WERI-Rb-1 (cell line): ENCODE measurements around the gene ULK4.

ENCODE experiments used
- DNase-seq: peaks from one replicate; pipeline ENCODE4 v3.0.0-alpha.2; 2020
- H3K27ac ChIP-seq: fragments of 250-450 bp; sonication (Bioruptor Pico); 2 replicates; pipeline ENCODE4 v1.5.1; 2020; ENCODE audit warnings: mild to moderate bottlenecking, moderate library complexity
- H3K27me3 ChIP-seq: fragments of 250-450 bp; sonication (Bioruptor Pico); 2 replicates; pipeline ENCODE4 v1.5.1; 2021; ENCODE audit warnings: mild to moderate bottlenecking, low read depth, moderate library complexity; ENCODE audit not compliant: insufficient read depth, severe bottlenecking
- H3K36me3 ChIP-seq: fragments of 250-450 bp; sonication (Bioruptor Pico); 2 replicates; pipeline ENCODE4 v1.5.1; 2020; ENCODE audit warnings: mild to moderate bottlenecking, moderate library complexity
- H3K4me3 ChIP-seq: 2 replicates; pipeline ENCODE4 v1.5.1; 2011; ENCODE audit warnings: low read depth, mild to moderate bottlenecking, control low read depth, low read length
- H3K9me3 ChIP-seq: fragments of 250-450 bp; sonication (Bioruptor Pico); 2 replicates; pipeline ENCODE4 v1.5.1; 2021; ENCODE audit warnings: mild to moderate bottlenecking, moderate library complexity; ENCODE audit not compliant: severe bottlenecking
- CTCF ChIP-seq: IDR thresholded peaks from 2 replicates; pipeline ENCODE4 v1.5.1; 2011; ENCODE audit warnings: low read depth, mild to moderate bottlenecking, control low read depth, inconsistent platforms, low read length

The ULK4 gene

GRCh38 chr3:41339758-41340157 lies 622.1 kb downstream of the ULK4 start:
- H3K36me3 ChIP-seq: no peaks in the 10 kb centered on the region
- no peak overlapping the region for H3K27ac ChIP-seq
- no peak for TF ChIP-seq CTCF
- H3K4me3 ChIP-seq: no peak overlapping the region
- H3K9me3 ChIP-seq: peaks cover 3% of the 10 kb centered on the region
- no peaks in the 10 kb centered on the region for H3K27me3 ChIP-seq
- no peak for DNase-seq

- Histone ChIP-seq H3K9me3 (no peaks in the 10 kb centered on the region), H3K36me3 (no peaks in the 10 kb centered on the region), H3K27ac (no peak overlapping the region), H3K27me3 (no peaks in the 10 kb centered on the region), H3K4me3 (no peak overlapping the region)
- no peak for DNase-seq
- no peak for TF ChIP-seq CTCF
These were observed 623.6 kb downstream of the ULK4 start for GRCh38 chr3:41338276-41338675.

- TF ChIP-seq CTCF: no peak
- H3K27me3 ChIP-seq: no peaks in the 10 kb centered on the region
- H3K9me3 ChIP-seq: no peaks in the 10 kb centered on the region
- no peaks in the 10 kb centered on the region for H3K36me3 ChIP-seq
- no peak for DNase-seq
- H3K27ac ChIP-seq: no peak overlapping the region
- no peak overlapping the region for H3K4me3 ChIP-seq
These were observed 627.5 kb downstream of the ULK4 start for GRCh38 chr3:41334426-41334825.

- no peak overlapping the region for H3K4me3 ChIP-seq
- TF ChIP-seq CTCF: no peak
- H3K36me3 ChIP-seq: no peaks in the 10 kb centered on the region
- H3K27ac ChIP-seq: no peak overlapping the region
- no peaks in the 10 kb centered on the region for H3K9me3 ChIP-seq
- DNase-seq: no peak
- no peaks in the 10 kb centered on the region for H3K27me3 ChIP-seq
These were observed 630.9 kb downstream of the ULK4 start for GRCh38 chr3:41331041-41331440.

- no peak for TF ChIP-seq CTCF
- H3K9me3 ChIP-seq: no peaks in the 10 kb centered on the region
- H3K4me3 ChIP-seq: no peak overlapping the region
- DNase-seq: no peak
- no peaks in the 10 kb centered on the region for H3K36me3 ChIP-seq
- H3K27me3 ChIP-seq: no peaks in the 10 kb centered on the region
- no peak overlapping the region for H3K27ac ChIP-seq
These were observed 631.4 kb downstream of the ULK4 start for GRCh38 chr3:41330465-41330864.

- no peak for DNase-seq
- no peaks in the 10 kb centered on the region for H3K27me3 ChIP-seq
- no peaks in the 10 kb centered on the region for H3K9me3 ChIP-seq
- no peaks in the 10 kb centered on the region for H3K36me3 ChIP-seq
- H3K27ac ChIP-seq: no peak overlapping the region
- no peak overlapping the region for H3K4me3 ChIP-seq
- no peak for TF ChIP-seq CTCF
These were observed 632.0 kb downstream of the ULK4 start for GRCh38 chr3:41329881-41330280.
